HepG2 (cell line): ENCODE results near the gene CDAN1. TPM values are rescaled to one million over a fixed set of nuclear protein-coding genes. Genes with fewer than 3 reads are reported as not detected.

Source experiments
- CBX1 ChIP-seq: IDR thresholded peaks from one replicate; pipeline ENCODE4 v1.6.1; 2016; ENCODE audit warnings: antibody characterized with exemption, low read depth
- DBP ChIP-seq: sonication (generic); formaldehyde crosslinking; IDR thresholded peaks from 2 replicates; pipeline ENCODE4 v1.4.0; 2020; ENCODE audit warnings: missing genetic modification reagents; ENCODE audit errors: not compliant biosample characterization
- GZF1 ChIP-seq: sonication (generic); formaldehyde crosslinking; IDR thresholded peaks from 2 replicates; pipeline ENCODE4 v1.5.1; 2020; ENCODE audit warnings: mild to moderate bottlenecking, missing genetic modification reagents
- HMG20A ChIP-seq: IDR thresholded peaks from 2 replicates; pipeline ENCODE4 v1.6.1; 2016; ENCODE audit warnings: borderline replicate concordance
- KLF9 ChIP-seq: IDR thresholded peaks from 2 replicates; pipeline ENCODE4 v1.6.1; 2016; ENCODE audit warnings: low read depth
- LCORL ChIP-seq, 2 experiments: fragments of 450-650 bp in 1 of 2; sonication (generic) in 1 of 2; formaldehyde crosslinking in 1 of 2; IDR thresholded peaks; 2 replicates each; pipeline versions ENCODE4 v1.5.0 to v1.6.1; 2017 to 2020; ENCODE audit warnings: antibody characterized with exemption in 1 of 2, missing genetic modification reagents in 1 of 2
- MEIS1 ChIP-seq: sonication (generic); formaldehyde crosslinking; IDR thresholded peaks from 2 replicates; pipeline ENCODE4 v1.9.0; 2021; ENCODE audit warnings: mild to moderate bottlenecking, missing genetic modification reagents, moderate library complexity, borderline replicate concordance
- NFAT5 ChIP-seq: sonication (generic); formaldehyde crosslinking; IDR thresholded peaks from 2 replicates; pipeline ENCODE4 v1.4.0; 2020; ENCODE audit warnings: missing genetic modification reagents
- NFRKB ChIP-seq: fragments of 450-650 bp; IDR thresholded peaks from 2 replicates; pipeline ENCODE4 v1.6.1; 2017
- RERE ChIP-seq: IDR thresholded peaks from 2 replicates; pipeline ENCODE4 v1.6.1; 2016; ENCODE audit warnings: low read depth, missing genetic modification reagents, missing compliant biosample characterization
- SAP130 ChIP-seq: IDR thresholded peaks from 2 replicates; pipeline ENCODE4 v1.6.1; 2016; ENCODE audit warnings: low read depth
- SKI ChIP-seq: fragments of 450-650 bp; IDR thresholded peaks from one replicate; pipeline ENCODE4 v1.6.1; 2018; ENCODE audit warnings: mild to moderate bottlenecking; ENCODE audit not compliant: partially characterized antibody
- ZNF230 ChIP-seq: sonication (generic); formaldehyde crosslinking; IDR thresholded peaks from 2 replicates; pipeline ENCODE4 v1.4.0; 2020; ENCODE audit warnings: mild to moderate bottlenecking, missing genetic modification reagents
- ZNF251 ChIP-seq: sonication (generic); formaldehyde crosslinking; IDR thresholded peaks from 2 replicates; pipeline ENCODE4 v1.9.0; 2021; ENCODE audit warnings: mild to moderate bottlenecking, missing genetic modification reagents
- ZNF441 ChIP-seq: sonication (generic); formaldehyde crosslinking; IDR thresholded peaks from 2 replicates; pipeline ENCODE4 v1.7.0; 2021; ENCODE audit warnings: missing genetic modification reagents, borderline replicate concordance
- ZNF484 ChIP-seq: sonication (generic); formaldehyde crosslinking; IDR thresholded peaks from 2 replicates; pipeline ENCODE4 v1.5.1; 2020; ENCODE audit warnings: mild to moderate bottlenecking, low read depth, missing genetic modification reagents, borderline replicate concordance
- ZNF563 ChIP-seq: sonication (generic); formaldehyde crosslinking; IDR thresholded peaks from 2 replicates; pipeline ENCODE4 v1.8.0; 2022; ENCODE audit warnings: mild to moderate bottlenecking, moderate library complexity, missing genetic modification reagents
- ZNF746 ChIP-seq: sonication (generic); formaldehyde crosslinking; IDR thresholded peaks from 2 replicates; pipeline ENCODE4 v1.8.0; 2022; ENCODE audit warnings: mild to moderate bottlenecking, missing genetic modification reagents
- ZNF879 ChIP-seq: sonication (generic); formaldehyde crosslinking; IDR thresholded peaks from 2 replicates; pipeline ENCODE4 v1.8.1; 2023; ENCODE audit warnings: missing genetic modification reagents
- polyA plus RNA-seq, 8 experiments: library from polyadenylated mRNA; depleted of rRNA in 3 of 8; stranded (reverse) in 7 of 8; unstranded in 1 of 8; fragments of >200 nt; fragmentation: Illumina TruSeq in 4 of 8; extraction: Trizol in 4 of 8; gene quantifications; 2 replicates each; pipeline versions ENCODE4 v1.2.1 to v1.2.3, GENCODE V29; 2011 to 2016; ENCODE audit warnings: low read depth in 4 of 8, missing spikeins in 1 of 8, mixed read lengths in 1 of 8; ENCODE audit not compliant: insufficient read depth in 1 of 8
- total RNA-seq, 5 experiments: library from RNA; depleted of rRNA; stranded (reverse); fragments of >200 nt; fragmentation: Illumina TruSeq; extraction: Trizol; gene quantifications; 2 replicates each; pipeline ENCODE4 v1.2.3, GENCODE V29; 2016; ENCODE audit warnings: low read depth in 1 of 5

The CDAN1 gene
- total and polyA plus RNA-seq, 2 of the 13 experiments (the other 11 are each of a cell fraction or from before 2014, with no cell fraction given), result 5.0 to 16.1 TPM

GRCh38 chr15:42736793-42737528 lies at the start of gene CDAN1 (continued):
- TF ChIP-seq RERE (CRISPR knock-in tag) (no peak), LCORL (IDR thresholded peaks at IDR 0.05) (no peak), LCORL (CRISPR knock-in tag; IDR thresholded peaks at IDR 0.05) (0 out of 2 replicates have a peak, but pooled peaks have one; percentile 33), KLF9 (CRISPR knock-in tag) (0 out of 2 replicates have a peak, but pooled peaks have one; percentile 34), ZNF879 (CRISPR knock-in tag) (no peak), ZNF230 (CRISPR knock-in tag) (no peak), ZNF251 (CRISPR knock-in tag) (no peak), HMG20A (CRISPR knock-in tag) (no peak), NFRKB (no peak), ZNF746 (CRISPR knock-in tag) (no peak), DBP (CRISPR knock-in tag) (no peak), MEIS1 (CRISPR knock-in tag) (no peak), GZF1 (CRISPR knock-in tag) (no peak), ZNF563 (CRISPR knock-in tag) (no peak), ZNF484 (CRISPR knock-in tag) (no peak), SKI (no peak), SAP130 (CRISPR knock-in tag) (peak; percentile 73), CBX1 (no peak), NFAT5 (CRISPR knock-in tag) (no peak), ZNF441 (CRISPR knock-in tag) (peak; percentile 37; the same call in 1 of the 2 replicates)
